Muscle layer of colon (tissue), 2 donors: Measurements from ENCODE around the gene ITGAE.

ENCODE experiments used
- H3K27ac ChIP-seq: one replicate; pipeline ENCODE4 v1.7.0; 2013; ENCODE audit warnings: low read depth, mild to moderate bottlenecking, low read length, moderate library complexity
- H3K27me3 ChIP-seq, 2 donors: one replicate each; pipeline ENCODE4 v1.7.0; 2013; ENCODE audit warnings: low read length in 2 of 2, mild to moderate bottlenecking in 2 of 2; ENCODE audit not compliant: insufficient read depth in 2 of 2, control insufficient read depth in 1 of 2
- H3K36me3 ChIP-seq: one replicate; pipeline ENCODE4 v1.7.0; 2013; ENCODE audit warnings: mild to moderate bottlenecking, low read length; ENCODE audit not compliant: insufficient read depth
- H3K4me1 ChIP-seq: one replicate; pipeline ENCODE4 v1.7.0; 2013; ENCODE audit warnings: mild to moderate bottlenecking, low read length; ENCODE audit not compliant: insufficient read depth
- H3K4me3 ChIP-seq, 2 donors: one replicate each; pipeline ENCODE4 v1.7.0; 2013; ENCODE audit warnings: low read length in 2 of 2, low read depth in 1 of 2, mild to moderate bottlenecking in 1 of 2, moderate library complexity in 1 of 2
- H3K9ac ChIP-seq: one replicate; pipeline ENCODE4 v1.7.0; 2013; ENCODE audit warnings: low read length
- H3K9me3 ChIP-seq: one replicate; pipeline ENCODE4 v1.7.0; 2013; ENCODE audit warnings: mild to moderate bottlenecking, low read length
- donor health status: abdominal sarcoma.
- donor health status: Adenocarcinoma of cecum.

ITGAE gene

GRCh38 chr17:3814361-3814760 is 13.4 kb upstream of the ITGAE start:
- no peak overlapping the region for H3K27ac ChIP-seq
- no peaks in the 10 kb centered on the region for H3K9me3 ChIP-seq
- peaks cover 88% of the 10 kb centered on the region for H3K36me3 ChIP-seq
- no peak overlapping the region for H3K4me3 ChIP-seq
- H3K9ac ChIP-seq, result no peak overlapping the region
- no peaks in the 10 kb centered on the region for H3K27me3 ChIP-seq
- H3K4me1 ChIP-seq, result no peaks in the 10 kb centered on the region

- Histone ChIP-seq H3K36me3 (peaks cover 86% of the 10 kb centered on the region), H3K9ac (no peak overlapping the region), H3K27me3 (no peaks in the 10 kb centered on the region)
Measured at GRCh38 chr17:3813171-3813570, 12.2 kb upstream of the ITGAE start.

GRCh38 chr17:3812771-3813170 is 11.8 kb upstream of the ITGAE start:
- H3K4me1 ChIP-seq, result no peaks in the 10 kb centered on the region
- H3K36me3 ChIP-seq, result peaks cover 86% of the 10 kb centered on the region
- H3K27ac ChIP-seq, result no peak overlapping the region

More at GRCh38 chr17:3813171-3813570, 12.2 kb upstream of the ITGAE start:
- H3K4me1 ChIP-seq, result no peaks in the 10 kb centered on the region
- H3K27ac ChIP-seq, result no peak overlapping the region
- H3K4me3 ChIP-seq, result no peak overlapping the region
- H3K9me3 ChIP-seq, result no peaks in the 10 kb centered on the region

GRCh38 chr17:3812284-3812683 is 11.3 kb upstream of the ITGAE start:
- no peak overlapping the region for H3K27ac ChIP-seq
- no peaks in the 10 kb centered on the region for H3K27me3 ChIP-seq
- no peak overlapping the region for H3K4me3 ChIP-seq
- H3K9ac ChIP-seq, result no peak overlapping the region
- peaks cover 84% of the 10 kb centered on the region for H3K36me3 ChIP-seq
- no peaks in the 10 kb centered on the region for H3K4me1 ChIP-seq
- no peaks in the 10 kb centered on the region for H3K9me3 ChIP-seq

More at GRCh38 chr17:3812771-3813170, 11.8 kb upstream of the ITGAE start:
- no peak overlapping the region for H3K9ac ChIP-seq
- H3K9me3 ChIP-seq, result no peaks in the 10 kb centered on the region
- no peaks in the 10 kb centered on the region for H3K27me3 ChIP-seq
- H3K4me3 ChIP-seq, result no peak overlapping the region

DNA sequence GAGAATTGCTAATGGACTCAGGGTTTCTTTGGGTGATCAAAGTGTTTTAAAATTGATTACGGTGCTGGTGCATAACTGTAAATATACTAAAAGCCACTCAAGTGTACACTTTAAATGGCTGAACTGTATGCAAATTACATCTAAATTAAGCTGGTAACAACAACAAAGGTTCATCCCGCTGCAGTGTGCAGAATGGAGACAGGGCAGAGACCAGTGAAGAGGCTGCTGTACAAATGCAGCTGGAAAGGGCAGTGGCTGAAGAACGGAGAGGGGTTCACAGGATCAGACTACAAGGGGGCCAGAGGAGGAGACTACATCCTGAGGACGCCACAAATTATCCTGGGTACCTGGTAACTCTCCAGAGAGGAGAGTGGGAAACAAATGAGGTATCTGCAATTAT is 9.0 kb upstream of the ITGAE start:
- Histone ChIP-seq H3K9me3 (no peaks in the 10 kb centered on the region), H3K9ac (no peak overlapping the region), H3K4me1 (no peaks in the 10 kb centered on the region), H3K27ac (no peak overlapping the region), H3K4me3 (no peak overlapping the region), H3K27me3 (no peaks in the 10 kb centered on the region), H3K36me3 (peaks cover 65% of the 10 kb centered on the region)

GRCh38 chr17:3809135-3809534 is 8.1 kb upstream of the ITGAE start:
- H3K36me3 ChIP-seq, result peaks cover 56% of the 10 kb centered on the region
- no peak overlapping the region for H3K9ac ChIP-seq
- H3K9me3 ChIP-seq, result no peaks in the 10 kb centered on the region
- no peaks in the 10 kb centered on the region for H3K27me3 ChIP-seq
- H3K4me3 ChIP-seq, result no peak overlapping the region
- no peaks in the 10 kb centered on the region for H3K4me1 ChIP-seq
- no peak overlapping the region for H3K27ac ChIP-seq

- Histone ChIP-seq H3K27ac (no peak overlapping the region), H3K27me3 (no peaks in the 10 kb centered on the region), H3K9ac (no peak overlapping the region), H3K4me3 (no peak overlapping the region), H3K9me3 (no peaks in the 10 kb centered on the region), H3K36me3 (peaks cover 52% of the 10 kb centered on the region), H3K4me1 (no peaks in the 10 kb centered on the region)
Measured at GRCh38 chr17:3808701-3809100, 7.7 kb upstream of the ITGAE start.

DNA sequence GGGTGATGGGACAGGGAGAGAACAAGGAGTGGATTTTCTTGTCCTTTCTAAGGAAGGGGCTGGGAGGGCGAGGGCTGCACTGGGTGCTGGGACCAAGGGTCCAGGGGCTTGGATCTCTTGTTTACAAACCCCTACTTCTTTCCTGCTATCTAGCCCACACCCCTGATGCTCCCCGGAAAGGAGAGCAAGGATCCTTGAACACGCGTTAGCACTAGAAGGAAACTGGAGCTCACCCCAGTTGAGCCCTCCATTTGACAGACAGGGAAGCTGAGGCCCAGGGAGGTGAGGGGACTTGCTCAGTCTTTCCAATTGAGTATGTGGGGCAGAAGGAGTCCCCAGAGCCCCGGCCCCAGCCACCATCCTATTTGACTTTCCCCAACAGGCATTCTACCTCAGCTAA is 4.6 kb upstream of the ITGAE start:
- H3K9ac ChIP-seq, result no peak overlapping the region
- H3K27ac ChIP-seq, result no peak overlapping the region
- H3K4me3 ChIP-seq, result no peak overlapping the region
- peaks cover 25% of the 10 kb centered on the region for H3K36me3 ChIP-seq
- H3K4me1 ChIP-seq, result peaks cover 10% of the 10 kb centered on the region
- no peaks in the 10 kb centered on the region for H3K27me3 ChIP-seq
- no peaks in the 10 kb centered on the region for H3K9me3 ChIP-seq

DNA sequence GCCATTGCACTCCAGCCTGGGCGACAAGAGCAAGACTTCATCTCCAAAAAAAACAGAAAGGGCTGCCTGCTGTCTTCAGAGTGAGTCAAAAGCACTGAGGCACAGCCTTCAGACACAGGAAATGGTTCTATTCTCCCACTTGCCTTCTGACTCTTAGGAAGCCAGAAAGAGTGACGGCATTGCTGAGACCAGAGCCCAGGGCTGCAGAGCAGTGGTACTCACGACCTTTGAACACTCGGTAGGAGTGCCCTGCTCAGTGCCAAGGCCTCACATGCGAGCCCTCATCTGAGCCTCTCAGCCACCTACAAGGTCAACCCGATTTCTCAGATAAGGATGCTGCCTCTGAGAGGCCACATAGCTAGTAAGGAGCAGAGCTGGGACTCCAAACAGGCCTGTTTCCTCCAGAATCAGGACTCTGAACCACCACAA is 3.5 kb upstream of the ITGAE start:
- no peak overlapping the region for H3K9ac ChIP-seq
- H3K4me3 ChIP-seq, result no peak overlapping the region
- H3K27me3 ChIP-seq, result no peaks in the 10 kb centered on the region
- H3K27ac ChIP-seq, result no peak overlapping the region
- peaks cover 10% of the 10 kb centered on the region for H3K4me1 ChIP-seq
- H3K9me3 ChIP-seq, result no peaks in the 10 kb centered on the region
- H3K36me3 ChIP-seq, result peaks cover 15% of the 10 kb centered on the region

- Histone ChIP-seq H3K9ac (no peak overlapping the region), H3K36me3 (peaks cover 9% of the 10 kb centered on the region), H3K27me3 (no peaks in the 10 kb centered on the region), H3K9me3 (no peaks in the 10 kb centered on the region), H3K27ac (no peak overlapping the region), H3K4me3 (no peak overlapping the region), H3K4me1 (peaks cover 10% of the 10 kb centered on the region)
Measured at GRCh38 chr17:3803308-3803640, 2.3 kb upstream of the ITGAE start.

GRCh38 chr17:3802461-3803307 is 1.7 kb upstream of the ITGAE start:
- Histone ChIP-seq H3K27ac (peak overlapping the region; percentile 0), H3K9ac (no peak overlapping the region), H3K4me3 (no peak overlapping the region), H3K27me3 (no peaks in the 10 kb centered on the region), H3K9me3 (no peaks in the 10 kb centered on the region), H3K4me1 (peaks cover 10% of the 10 kb centered on the region), H3K36me3 (peaks cover 7% of the 10 kb centered on the region)

GRCh38 chr17:3801792-3802191 is 804 bp upstream of the ITGAE start:
- Histone ChIP-seq H3K27me3 (no peaks in the 10 kb centered on the region), H3K36me3 (no peaks in the 10 kb centered on the region), H3K9me3 (no peaks in the 10 kb centered on the region), H3K4me1 (peaks cover 10% of the 10 kb centered on the region), H3K9ac (no peak overlapping the region), H3K4me3 (no peak overlapping the region), H3K27ac (no peak overlapping the region)
